ENCODE results near the gene SNX20.

- TF ChIP-seq CTCF (IDR thresholded peaks at IDR 0.05) (no peak), POLR2A (IDR thresholded peaks at IDR 0.05) (no peak)
These were observed 2.6 kb downstream of the SNX20 start for GRCh38 chr16:50678531-50678930.
